Lung microvascular endothelial cell (primary cell): ENCODE measurements around the gene RBBP4. TPM values are rescaled to one million over a fixed set of nuclear protein-coding genes. Genes with fewer than 3 reads are reported as not detected.
"Not testable (repeated sequence)": the region's sequence is repeated elsewhere in the genome, so short reads cannot be mapped to it uniquely, and the experiment has no call there.

Source experiments
- DNase-seq, 2 donors: peaks; one replicate each; pipeline versions ENCODE4 v3.0.0 to v3.0.0-alpha.2; 2010; ENCODE audit warnings: low read depth in 2 of 2
- total RNA-seq: library from RNA; depleted of rRNA; stranded (reverse); fragments of >200 nt; gene quantifications from 2 replicates; pipeline ENCODE4 v1.2.1, GENCODE V29; 2014

The RBBP4 gene
- total RNA-seq, 1 donor from 2014 or later, result 86.3 TPM

GRCh38 chr1:32693455-32694174, 42.6 kb downstream of the RBBP4 start:
- no peak for DNase-seq

- peak; percentile 68 to 78 for DNase-seq
Measured at GRCh38 chr1:32695098-32695904, 44.3 kb downstream of the RBBP4 start.

GRCh38 chr1:32696041-32696440, 45.0 kb downstream of the RBBP4 start:
- DNase-seq, result no peak

- DNase-seq, result not testable (repeated sequence)
Measured at GRCh38 chr1:32696996-32697395, 46.0 kb downstream of the RBBP4 start.

GRCh38 chr1:32701421-32701911, 50.5 kb downstream of the RBBP4 start:
- peak; percentile 22 to 32 for DNase-seq

GRCh38 chr1:32701951-32702598, 51.1 kb downstream of the RBBP4 start:
- DNase-seq, result peak; percentile 21 to 24

GRCh38 chr1:32702599-32703478, 51.8 kb downstream of the RBBP4 start, which contains the start of gene SYNC:
SYNC (minus strand) TSS chr1:32702770; CDS start chr1:32702660, 110 bp downstream.
- peak in 1 of 2 donors; percentile 36 for DNase-seq

GRCh38 chr1:32703479-32704291, 52.7 kb downstream of the RBBP4 start:
- no peak for DNase-seq

- no peak for DNase-seq
Measured at GRCh38 chr1:32705516-32705915, 54.5 kb downstream of the RBBP4 start.

- no peak for DNase-seq
Measured at GRCh38 chr1:32706491-32706890, 55.5 kb downstream of the RBBP4 start.

- DNase-seq, result no peak
Measured at GRCh38 chr1:32709075-32709474, 58.1 kb downstream of the RBBP4 start.

GRCh38 chr1:32709476-32709875, 58.5 kb downstream of the RBBP4 start:
- DNase-seq, result no peak

GRCh38 chr1:32711221-32711620, 60.2 kb downstream of the RBBP4 start:
- not testable (repeated sequence) for DNase-seq

GRCh38 chr1:32713081-32713480, 62.1 kb downstream of the RBBP4 start:
- DNase-seq, result no peak

- no peak for DNase-seq
Measured at GRCh38 chr1:32714277-32714676, 63.3 kb downstream of the RBBP4 start.

GRCh38 chr1:32715901-32716311, 64.9 kb downstream of the RBBP4 start:
- DNase-seq, result no peak

GRCh38 chr1:32716312-32717148, 65.5 kb downstream of the RBBP4 start:
- peak in 1 of 2 donors; percentile 50 for DNase-seq

- DNase-seq, result no peak
Measured at GRCh38 chr1:32717503-32717902, 66.5 kb downstream of the RBBP4 start.

- DNase-seq, result no peak
Measured at GRCh38 chr1:32718036-32718435, 67.0 kb downstream of the RBBP4 start.
